Stimulated activated CD4-positive, alpha-beta T cell treated with anti-CD3 and anti-CD28 coated beads, Interleukin-4, amount 100 ng/mL, for 1 hour (primary cell): Measurements from ENCODE around the gene TMEM208.

Experiments
- DNase-seq: peaks from one replicate; pipeline ENCODE4 v3.0.0-alpha.2; 2020

The TMEM208 gene

DNA sequence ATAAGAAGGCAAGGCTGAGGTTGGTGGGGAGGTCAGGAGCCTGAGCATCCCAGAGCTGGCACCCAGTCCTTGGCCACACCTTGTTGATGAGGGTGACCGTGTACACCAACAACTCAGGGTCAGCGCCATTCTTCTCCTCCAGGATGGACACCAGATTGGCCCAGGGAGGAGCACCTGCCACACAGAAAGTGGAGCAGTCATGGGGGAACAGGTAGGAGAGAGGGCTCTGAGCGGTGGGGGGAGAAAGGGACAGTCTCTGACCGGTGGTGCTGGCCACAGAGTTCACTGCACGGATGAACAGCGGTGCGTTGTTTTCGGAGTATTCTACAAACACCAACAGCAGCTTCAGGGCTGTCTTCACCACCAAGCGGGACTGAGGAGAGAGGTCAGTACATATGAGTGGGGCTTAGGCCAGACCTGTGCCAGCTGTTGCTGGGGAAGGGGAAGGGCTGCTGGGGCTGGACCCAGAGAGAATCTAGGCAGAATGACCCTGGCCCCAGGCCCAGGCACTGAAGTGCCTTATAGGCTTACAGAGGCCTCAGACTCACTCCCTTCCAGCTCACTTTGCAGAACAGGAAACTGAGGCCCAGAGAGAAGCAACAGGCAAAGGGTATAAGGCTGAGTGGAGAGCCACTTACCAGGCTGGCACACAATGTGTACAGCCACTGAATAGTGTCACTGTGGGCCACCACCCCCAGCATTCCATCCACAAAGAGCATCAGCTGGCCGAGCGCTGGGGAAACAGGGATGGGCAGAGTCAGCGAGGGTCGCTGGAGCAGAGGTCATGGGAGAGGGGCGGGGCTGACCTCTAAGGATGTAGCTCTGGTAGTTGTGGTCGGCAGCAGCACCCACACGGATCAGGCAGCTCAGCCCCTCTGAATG is 10.7 kb downstream of the TMEM208 start:
- no peak for DNase-seq

DNA sequence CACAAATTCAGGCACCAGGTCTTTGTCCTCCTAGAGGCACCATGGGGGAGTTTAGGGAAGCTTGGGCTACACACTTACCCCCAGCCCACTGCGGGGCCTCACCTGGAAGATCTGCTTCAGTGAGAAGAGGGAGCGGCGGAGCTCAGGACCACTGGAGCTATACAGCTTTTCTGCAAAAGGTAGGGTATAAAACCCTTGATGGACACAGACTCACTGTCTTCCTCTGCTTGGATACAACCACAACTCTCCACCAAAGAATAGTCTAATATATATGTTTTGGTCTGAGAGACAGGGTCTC is 11.3 kb downstream of the TMEM208 start:
- no peak for DNase-seq

DNA sequence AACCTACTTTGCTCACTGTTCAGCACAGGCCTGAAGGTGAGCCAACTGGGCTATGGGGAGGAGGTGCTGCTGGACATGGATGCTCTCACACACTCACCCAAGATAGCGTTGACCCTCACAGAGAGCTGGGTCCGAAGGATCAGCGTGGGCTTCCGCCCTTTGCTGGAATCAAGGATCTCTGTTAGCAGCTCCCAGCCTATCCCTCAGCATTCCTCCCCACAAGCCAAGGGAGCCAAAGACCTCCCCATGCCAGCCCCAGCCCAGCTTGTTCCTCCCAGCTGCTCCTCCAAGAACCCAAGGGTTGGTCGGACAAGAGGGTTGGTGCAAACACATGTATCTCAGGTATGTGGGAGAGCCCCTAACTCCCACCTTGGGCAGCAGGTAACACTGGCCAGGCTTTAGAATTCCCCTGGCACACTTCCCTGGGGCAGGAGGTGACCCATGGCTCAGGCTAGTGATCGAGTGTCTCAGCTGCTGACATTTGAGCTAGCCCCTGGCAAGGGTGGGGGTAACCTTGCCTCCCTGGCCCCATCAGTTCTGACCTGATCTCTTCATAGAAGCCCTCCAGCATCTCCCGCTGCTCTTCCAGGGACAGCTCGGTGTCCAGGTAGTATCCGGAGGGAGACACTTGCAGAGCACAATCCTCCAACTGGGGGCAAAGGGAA is 12.0 kb downstream of the TMEM208 start:
- no peak for DNase-seq

DNA sequence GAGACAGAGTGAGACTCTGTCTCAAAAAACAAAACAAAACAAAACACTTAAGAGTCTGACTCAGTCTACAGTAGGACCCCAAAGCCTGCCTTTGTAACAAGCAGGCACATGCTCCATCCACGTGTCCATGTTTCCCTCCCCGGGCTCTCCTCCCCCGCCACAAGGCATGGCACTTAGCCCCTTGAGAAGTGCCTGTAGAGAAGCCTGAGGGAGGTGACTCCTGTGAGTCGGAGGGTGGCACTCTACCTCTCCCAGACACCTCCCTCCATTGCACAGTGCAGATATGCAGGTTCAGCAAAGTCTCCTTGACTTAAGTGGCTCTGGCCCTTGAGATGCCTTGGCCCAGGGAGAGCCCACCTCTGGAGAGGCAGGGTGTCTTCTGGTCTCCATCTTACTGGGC is 13.6 kb downstream of the TMEM208 start:
- DNase-seq, result no peak

DNA sequence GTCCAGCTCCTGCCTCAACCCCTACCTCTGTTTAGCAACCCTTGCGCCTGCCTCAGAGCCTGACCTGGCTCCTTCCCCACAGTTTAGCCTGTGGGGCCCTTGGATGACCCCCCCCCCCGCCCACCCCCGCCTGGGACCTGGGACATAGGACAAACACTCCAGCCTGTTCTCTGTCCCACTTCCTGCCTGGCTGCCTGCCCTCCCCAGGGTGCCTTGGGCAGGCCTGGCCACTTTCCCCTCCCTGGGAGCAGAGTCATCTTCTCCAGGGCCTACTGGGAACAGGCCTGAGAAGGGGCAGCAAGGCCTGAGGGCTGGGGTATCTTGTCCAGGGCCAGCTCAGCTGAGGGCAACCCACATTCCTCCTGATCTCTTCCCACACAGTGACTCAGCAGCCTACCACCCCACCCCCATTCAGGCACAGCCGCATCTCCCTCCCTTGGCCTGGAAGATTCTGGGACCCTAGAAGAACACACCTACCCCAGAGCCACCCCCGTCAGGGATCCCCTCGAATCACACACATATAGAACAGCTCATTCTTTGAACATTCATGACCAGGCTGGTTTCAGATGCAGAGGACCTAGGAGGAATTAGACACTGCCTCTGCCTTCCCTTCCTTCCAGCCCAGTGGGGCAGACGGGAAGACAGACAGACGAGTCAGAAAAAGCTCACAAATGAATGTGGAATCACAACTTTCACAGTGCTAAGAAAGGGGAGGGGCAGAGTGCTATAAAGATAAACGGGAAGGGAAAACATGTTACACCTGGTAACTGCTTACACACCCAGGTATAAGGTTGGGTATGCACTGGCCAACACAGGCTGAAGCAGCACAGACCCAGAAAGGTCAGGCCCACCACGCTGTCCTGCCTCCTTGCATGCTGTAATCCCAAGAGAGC is 14.3 kb downstream of the TMEM208 start:
- no peak for DNase-seq

DNA sequence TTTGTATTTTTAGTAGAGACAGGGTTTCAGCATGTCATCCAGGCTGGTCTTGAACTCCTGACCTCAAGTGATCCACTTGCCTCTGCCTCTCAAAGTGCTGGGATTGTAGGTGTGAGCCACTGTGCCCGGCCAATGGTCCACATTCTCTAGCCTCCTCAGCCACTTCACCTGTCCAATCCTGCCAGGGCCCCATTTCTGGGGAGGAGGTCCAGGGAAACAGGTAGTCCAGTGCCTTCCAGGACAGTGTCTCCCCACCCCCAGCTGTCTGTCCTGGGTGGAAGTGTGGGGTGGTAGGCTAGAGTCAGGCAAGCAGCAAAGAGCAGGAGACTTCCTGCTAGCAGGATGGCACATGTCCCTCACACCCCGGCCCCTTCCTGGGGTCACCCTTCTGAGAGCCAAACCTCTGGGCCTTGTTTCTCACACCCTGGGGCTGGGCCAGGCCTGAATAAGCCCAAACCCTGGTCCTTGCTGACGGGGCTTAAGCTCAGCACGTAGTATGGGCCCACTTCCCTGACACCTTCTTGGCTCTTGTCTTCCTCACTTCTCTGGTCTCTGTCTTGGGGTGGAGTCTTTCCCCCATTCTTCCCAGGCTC is 15.3 kb downstream of the TMEM208 start:
- DNase-seq, result no peak

DNA sequence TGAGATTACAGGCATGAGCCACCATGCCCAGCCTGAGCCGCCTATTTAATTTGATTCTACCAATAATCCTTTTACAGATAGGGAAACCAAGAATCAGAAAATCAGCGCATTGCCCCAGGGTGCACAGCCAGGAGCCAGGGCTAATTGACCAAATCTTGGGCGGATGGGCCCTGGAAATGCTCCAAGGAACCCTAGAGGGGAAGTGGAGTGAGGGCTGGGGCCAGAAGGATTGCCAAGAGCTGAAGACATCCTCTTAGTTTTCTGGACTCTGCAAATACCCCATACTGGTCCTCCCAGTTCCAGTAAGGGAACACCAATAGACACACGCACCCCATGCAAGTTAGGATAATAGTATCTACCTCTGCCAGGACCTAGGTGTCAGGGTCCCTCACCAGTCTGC is 16.6 kb downstream of the TMEM208 start:
- no peak for DNase-seq

DNA sequence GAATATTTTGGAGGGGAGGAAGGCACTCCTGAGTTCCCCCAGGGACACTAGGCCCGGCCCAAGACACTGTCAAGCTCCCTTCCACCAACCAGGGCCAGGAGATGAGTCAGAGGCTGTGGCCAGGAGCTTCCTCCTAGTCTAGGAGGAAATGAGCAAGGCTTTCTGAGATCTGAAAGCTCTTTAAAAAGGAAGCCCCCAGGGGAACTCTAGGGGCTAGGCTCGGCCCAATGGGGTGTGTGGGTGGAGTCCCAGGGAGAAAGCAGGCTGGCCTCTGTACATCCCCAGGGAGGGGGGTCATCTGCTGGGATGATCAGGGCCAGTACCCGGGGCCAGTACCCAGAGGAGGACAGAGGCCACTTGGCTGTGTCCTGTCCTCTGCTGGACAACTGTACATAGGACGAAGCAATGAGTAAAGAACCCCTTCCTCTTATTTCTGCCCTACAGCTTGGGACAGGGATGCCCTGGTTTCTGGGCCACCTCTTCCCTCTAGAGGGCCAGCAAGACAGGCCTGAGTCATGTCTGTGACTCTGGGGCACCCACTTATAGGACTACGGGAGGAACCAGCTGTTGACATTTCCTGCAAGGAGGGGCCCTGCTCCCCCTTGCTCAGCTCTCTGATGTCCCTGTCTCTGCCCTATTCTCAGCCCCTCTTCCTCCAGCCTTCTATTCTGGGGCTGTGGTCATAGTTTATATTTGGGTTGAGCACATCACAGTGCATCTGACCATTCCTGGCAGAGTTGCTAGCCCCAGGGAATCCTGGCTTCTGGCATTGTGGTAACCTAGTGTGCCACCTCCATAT is 17.7 kb downstream of the TMEM208 start:
- peak; percentile 73 for DNase-seq

DNA sequence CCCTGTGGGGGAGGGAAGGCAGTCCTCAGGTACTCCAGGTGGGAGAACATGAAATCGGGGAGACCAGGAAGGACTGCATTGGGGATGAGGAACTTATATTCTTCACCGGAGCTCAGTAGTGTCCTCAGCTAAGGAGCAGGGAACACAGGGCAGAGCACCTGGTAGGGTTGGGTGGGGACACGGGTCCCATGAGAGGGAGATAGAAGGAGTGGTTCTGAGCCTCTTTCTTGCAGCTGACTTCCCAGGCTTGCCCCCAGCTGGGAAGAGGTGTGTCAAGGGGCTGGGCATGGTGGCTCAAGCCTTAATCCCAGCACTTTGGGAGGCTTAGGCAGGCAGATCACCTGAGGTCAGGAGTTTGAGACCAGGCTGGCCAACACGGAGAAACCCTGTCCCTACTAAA is 18.3 kb downstream of the TMEM208 start:
- no peak for DNase-seq

DNA sequence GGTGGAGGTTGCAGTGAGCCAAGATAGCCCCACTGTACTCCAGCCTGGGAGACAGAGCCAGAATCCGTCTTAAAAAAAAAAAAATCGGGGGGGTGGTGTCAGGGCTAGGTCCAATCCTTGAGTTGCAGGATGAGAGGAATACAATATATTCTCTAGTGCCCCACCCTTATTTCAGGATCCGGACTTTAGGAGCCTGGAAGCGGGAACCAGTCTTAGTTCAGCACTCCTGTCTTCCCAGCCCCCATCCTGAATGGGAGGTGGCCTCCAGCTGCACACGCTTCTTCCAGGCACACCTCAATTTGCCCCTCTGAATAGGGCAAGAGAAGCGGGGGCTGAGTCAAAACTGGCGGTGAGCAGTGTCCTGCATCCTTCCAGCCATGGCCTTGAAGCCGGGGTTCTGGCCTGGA is 18.7 kb downstream of the TMEM208 start:
- DNase-seq, result no peak

DNA sequence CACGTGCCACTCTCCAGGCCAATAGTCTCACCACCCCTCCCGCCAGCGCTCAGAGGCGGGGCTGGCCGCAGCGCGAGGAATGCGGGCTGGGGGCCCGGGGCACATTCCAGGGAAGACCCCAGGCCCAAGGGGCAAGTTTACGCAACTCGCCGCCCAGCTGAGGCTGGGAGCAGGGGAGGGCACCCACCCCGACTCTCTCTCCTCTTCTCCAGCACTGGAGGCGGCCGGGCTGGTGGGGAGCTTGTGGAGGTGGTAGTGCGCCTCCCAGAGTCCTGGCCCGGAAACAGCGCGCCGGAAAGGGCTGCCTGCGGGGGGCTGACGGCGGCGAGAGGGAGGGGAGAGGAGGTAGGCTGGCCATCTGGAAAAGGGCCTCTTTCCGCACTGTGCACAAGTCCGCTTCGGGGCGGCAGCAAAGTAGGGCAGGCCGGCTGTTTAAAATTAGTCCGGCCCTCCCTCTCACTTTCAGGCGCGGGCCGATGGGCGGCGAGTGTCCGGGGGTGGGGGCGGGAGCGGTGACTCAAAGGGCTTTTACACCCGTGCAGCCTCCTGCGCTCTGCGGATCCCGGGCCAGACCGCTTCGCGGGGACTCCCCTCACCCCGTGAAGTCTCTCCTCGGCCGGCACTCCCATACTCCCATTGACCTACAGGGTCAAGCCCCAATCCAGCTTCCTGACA is 19.3 kb downstream of the TMEM208 start:
- DNase-seq, result peak; percentile 51

DNA sequence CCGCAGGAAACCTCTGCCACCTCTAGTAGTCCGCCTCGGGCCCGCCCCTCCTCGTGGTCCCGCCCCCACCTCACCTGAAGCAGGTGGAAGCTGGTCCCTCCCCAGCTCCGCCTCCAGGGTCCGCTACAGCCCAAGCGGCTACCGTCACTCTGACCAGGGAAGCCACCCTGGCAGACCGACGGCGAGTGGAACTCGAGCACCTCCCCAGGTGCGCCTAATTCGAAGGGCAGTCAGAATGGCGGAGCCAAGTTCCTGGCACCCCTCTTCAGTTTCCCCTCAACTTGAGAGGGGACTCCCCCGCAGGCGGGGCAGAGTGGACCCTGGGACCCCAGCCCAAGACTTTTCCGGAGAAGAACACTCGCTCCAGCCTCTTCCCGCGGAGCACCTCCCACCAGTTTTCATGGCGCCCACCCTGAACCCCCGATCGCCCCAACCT is 19.8 kb downstream of the TMEM208 start:
- DNase-seq, result no peak

DNA sequence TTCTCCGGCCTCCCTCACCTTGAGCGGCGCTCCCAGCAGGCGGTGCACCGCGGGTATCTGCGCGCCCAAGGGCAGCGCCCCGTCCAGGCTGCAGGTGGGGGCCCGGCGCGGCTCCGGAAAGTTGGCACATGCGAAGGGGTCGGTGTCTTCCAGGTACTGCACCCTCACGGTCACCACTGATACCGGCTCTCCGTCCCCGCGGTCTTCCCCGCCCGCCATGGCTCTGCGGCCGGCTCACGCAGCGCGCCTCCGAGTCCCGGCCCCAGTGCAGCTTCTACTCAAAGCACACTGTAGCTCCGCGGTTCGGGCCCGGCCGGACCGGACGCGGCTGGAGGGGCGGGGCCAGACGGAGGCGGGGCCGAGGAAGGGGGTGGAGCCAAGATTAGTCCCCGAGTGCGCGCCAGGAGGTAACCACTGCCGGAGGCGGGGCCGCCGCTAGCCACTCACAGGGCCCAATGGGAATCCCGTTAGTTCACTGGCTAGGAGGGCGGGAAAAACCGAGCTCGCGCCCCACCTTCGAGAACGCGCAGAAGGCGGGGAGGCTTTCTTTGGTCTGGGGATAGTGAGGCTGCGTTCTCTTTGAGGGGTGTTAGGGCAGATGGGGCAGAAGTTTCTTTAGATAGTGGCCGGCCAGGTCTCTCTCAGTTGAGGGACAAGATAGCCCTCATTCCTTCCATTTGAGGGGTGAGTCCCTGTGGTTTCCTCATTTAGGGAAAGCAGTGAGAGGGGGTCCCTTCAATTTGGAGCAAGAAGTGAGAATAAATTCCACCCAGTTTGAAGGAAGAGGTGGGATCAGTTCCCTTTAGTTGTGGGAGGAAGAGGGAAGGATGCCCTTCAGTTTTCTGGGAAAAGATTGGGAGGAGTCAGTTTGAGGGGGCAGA is 20.5 kb downstream of the TMEM208 start, which contains the start of gene FHOD1:
Gene FHOD1 (minus strand): TSS at position 290 of the 881 bp plus-strand sequence. CDS start 71 bp downstream, at position 219.
- peak; percentile 97 for DNase-seq

DNA sequence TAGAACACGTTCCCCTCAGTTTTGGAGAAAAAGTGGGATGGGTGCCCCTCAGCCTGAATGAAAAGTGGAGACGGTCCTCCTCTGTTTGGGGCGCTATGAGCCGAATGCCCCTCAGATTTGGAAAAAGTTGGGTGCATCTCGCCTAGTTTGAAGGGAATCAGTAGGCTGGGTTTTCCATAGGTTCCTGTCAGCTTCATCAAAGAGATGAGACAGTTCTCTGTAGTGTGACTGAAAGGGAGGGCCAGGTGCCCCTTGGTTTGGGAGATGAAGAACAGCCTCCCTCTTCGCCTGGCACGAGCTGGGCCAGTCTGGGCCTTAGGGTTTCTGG is 21.1 kb downstream of the TMEM208 start:
- DNase-seq, result no peak

DNA sequence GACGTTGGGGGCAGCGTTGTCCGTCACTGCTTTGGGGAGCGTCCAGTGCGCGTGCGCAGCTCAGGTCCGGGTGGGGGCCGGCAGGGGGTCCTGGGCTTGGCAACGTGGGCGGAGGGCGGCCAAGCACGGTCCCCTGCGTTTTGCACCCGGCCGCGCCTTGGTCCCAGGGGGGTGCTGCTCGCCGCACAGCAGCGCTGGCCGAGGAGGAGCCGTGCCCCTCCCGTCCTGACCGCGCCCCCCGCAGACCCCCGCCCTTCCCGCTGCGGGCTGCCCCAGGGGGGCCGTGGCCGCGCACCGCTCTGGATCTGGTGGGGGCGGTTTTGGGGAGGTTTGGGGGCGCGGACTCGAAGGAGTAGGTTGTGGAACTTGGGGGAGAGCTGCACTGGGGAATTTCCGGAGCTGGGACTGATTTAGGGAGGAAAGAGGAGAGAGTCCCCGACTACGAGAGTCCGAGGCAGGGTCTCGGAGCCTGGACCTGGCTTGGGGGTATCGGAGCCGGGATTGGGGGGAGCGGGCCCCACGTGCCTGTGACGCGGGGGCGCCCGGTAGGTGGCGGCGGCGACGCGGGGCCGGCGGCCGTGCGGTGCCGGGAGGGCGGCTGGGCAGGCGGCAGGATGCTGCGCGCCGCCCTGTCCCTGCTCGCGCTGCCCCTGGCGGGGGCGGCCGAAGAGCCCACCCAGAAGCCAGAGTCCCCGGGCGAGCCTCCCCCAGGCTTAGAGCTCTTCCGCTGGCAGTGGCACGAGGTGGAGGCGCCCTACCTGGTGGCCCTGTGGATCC is 21.7 kb downstream of the TMEM208 start, which contains the start of gene SLC9A5:
Gene SLC9A5 (plus strand): TSS at position 579 of the 777 bp plus-strand sequence. CDS start 36 bp downstream, at position 615.
- no peak for DNase-seq

DNA sequence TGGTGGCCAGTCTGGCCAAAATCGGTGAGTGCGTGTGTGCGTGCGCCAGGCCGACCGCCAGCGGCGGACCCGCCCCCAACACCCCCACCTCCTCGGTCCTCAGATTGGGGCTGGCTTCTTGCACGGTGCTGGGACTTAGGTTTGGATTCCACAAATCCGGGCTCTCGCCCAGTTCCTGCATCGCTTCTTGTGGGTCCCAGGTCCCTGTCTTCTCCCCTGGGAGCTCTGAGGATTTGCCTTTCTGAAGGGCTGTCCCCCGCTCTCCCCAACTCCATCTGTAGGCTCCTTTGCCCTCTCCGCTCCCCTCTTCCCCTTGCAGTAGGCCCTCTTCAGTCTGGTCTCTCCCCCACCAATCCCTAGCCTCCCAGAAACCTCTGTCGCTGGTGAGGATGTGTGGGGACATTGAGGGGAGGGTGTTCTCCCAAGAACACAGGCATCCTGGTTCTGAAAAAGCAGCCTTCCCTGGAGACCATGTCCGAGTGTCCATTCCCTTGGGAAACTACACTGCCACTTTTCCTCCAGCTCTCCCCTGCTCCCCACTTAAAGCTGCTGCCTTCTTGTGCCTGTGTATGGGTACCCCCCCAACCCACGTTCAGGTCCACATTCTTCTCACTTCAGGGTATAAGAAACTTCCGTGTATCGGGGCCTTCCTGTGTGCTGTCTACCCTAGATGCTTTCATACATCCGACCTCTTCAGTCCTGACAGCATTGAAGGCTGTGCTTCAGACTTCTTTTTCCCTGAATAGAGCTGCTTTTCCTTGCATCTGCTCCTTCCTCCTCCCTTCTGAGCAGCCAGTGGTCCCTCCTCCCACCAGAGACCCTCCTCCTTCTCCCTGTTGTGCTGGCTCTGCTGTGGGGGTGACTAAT is 22.5 kb downstream of the TMEM208 start:
- DNase-seq, result no peak

DNA sequence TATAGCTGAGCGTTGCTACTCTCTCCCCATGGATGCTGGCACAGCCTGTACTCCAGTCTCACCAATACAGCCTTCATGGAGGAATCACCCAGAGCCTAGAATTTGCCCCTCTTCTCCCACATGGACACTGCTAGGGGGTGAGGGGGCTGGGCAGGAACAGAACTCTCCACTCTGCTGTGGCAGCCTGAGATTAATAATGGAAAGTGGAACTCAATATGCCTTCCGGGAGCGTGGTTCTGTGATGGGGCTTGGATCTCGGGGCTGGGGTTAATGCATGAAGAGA is 23.1 kb downstream of the TMEM208 start:
- DNase-seq, result no peak

DNA sequence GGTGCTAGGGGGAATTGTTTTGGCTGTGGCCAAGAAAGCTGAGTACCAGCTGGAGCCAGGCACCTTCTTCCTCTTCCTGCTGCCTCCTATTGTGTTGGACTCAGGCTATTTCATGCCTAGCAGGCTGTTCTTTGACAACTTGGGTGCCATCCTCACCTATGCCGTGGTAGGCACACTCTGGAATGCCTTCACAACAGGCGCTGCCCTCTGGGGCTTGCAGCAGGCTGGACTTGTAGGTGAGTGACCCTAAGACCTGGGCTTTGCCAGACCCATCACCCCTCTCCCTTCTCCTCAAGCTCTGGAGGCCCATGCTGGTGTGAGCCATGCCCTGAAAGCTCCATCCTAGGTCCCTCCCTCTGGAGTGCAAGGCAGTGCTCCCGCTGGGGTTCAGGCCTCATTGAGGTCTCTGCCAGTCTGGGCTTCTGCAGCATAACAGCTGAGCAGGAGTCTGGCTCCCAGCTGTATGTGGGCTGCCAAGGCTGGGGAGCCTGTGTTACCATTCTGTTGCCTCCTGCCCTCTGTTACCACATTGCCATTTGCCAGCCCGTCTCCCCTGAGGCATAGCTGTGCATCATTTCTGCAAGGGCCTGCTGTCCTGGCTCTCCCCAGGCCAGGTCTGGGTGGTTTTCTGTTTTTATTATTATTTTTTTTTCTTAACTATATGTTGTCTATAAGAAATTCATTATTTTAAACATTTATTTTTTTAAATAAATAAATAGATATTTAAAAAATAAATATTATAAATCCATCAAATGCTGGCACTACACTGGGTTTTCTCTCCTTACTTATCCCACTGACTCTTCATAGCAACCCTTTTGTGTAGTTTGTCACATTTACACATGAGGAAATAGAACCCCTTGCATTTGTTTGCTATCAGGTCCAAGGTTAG is 25.9 kb downstream of the TMEM208 start:
- DNase-seq, result no peak
